GM23248 (cell line): ENCODE measurements around the gene PDRG1.

Experiments
- EZH2 ChIP-seq: fragments of 200-600 bp; sonication (generic); IDR thresholded peaks from 2 replicates; pipeline ENCODE4 v1.6.1; 2018; ENCODE audit warnings: antibody characterized with exemption, mild to moderate bottlenecking; ENCODE audit not compliant: insufficient read depth, poor library complexity, severe bottlenecking
- EZH2phosphoT487 ChIP-seq: fragments of 200-600 bp; sonication (generic); IDR thresholded peaks from 2 replicates; pipeline ENCODE4 v1.6.1; 2018; ENCODE audit warnings: antibody characterized with exemption, moderate library complexity, mild to moderate bottlenecking, low read depth; ENCODE audit not compliant: insufficient read depth

DNA sequence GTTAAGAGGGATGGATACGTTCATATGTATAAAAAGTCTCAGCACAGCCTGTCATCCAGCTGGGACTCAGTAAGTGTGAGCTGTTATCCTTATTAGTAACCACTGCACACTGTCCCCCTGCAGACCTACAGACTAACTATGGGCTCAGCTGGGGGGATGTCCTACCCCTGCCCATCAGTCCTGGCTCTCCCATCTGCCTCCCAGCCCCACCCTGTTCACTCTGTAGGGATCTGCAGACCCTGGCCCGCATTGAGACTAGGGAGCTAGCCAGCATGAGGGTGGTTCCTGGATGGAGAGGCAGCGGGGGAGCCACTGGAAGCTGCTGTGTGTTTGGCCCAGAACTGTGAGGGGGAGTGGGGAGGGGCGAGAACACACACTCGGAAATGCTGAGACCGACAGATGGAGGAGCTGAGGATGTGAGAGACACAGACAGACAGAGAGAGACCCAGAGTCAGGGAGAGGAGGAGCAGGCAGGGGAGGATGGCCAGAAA is 33.2 kb upstream of the PDRG1 start:
- no peak for TF ChIP-seq EZH2
- no peak for TF ChIP-seq EZH2phosphoT487
